Right cardiac atrium (tissue), 5 donors: ENCODE measurements around the gene SAP30. TPM values are rescaled to one million over a fixed set of nuclear protein-coding genes. Genes with fewer than 3 reads are reported as not detected.

ENCODE experiments used
- ATAC-seq, 2 donors: fragments of 200-7000 bp; cut with Tn5 transposase; one replicate each; pipeline versions ENCODE4 v1.8.0 to v1.9.1; 2020; ENCODE audit warnings: moderate library complexity in 2 of 2, mild to moderate bottlenecking in 1 of 2
- DNase-seq, 3 donors: peaks; one replicate each; pipeline ENCODE4 v3.0.0-alpha.2; 2020
- H3K27ac ChIP-seq: one replicate; pipeline ENCODE4 v1.5.1; 2013; ENCODE audit warnings: mild to moderate bottlenecking, low read length, control low read depth, moderate library complexity
- H3K27me3 ChIP-seq: one replicate; pipeline ENCODE4 v1.6.1; 2013; ENCODE audit not compliant: control insufficient read depth, insufficient read depth
- H3K4me1 ChIP-seq: one replicate; pipeline ENCODE4 v1.6.1; 2013; ENCODE audit warnings: low read length; ENCODE audit not compliant: control insufficient read depth, insufficient read depth
- H3K4me3 ChIP-seq: one replicate; pipeline ENCODE4 v1.5.1; 2013; ENCODE audit warnings: low read length, control low read depth
- H3K9me3 ChIP-seq: one replicate; pipeline ENCODE4 v1.6.1; 2013; ENCODE audit warnings: low read length; ENCODE audit not compliant: control insufficient read depth
- WGBS: extraction: QIAGEN DNeasy Blood & Tissue Kit; methylation state at CpG from one replicate; pipeline ENCODE4 v1.1.7; 2013; 5-methylcytosine and 5-hydroxymethylcytosine counted together
- intact Hi-C, 4 donors: fragments of 100-400 bp; cut with DNase I; formaldehyde crosslinking; loops; one replicate each; pipeline versions ENCODE4 v1.11.0 to v1.14.0; 2022 to 2023
- polyA plus RNA-seq: library from polyadenylated mRNA; stranded (reverse); fragments of 200-250 nt; gene quantifications from one replicate; pipeline ENCODE4 v1.2.3, GENCODE V29; 2013
- total RNA-seq, 4 donors: library from RNA; stranded (reverse); fragmentation: NEBNext Ultra II Directional; extraction: Animal tissue kit (Norgen Biotek cat#: 25700); gene quantifications; one replicate each; pipeline ENCODE4 v1.2.1, GENCODE V29; 2021
- donor health status: healthy with polysubstance abuse.
- donor health status: DM: no; HTN: yes; CAD: no.
- donor health status: DM: no; HTN: no; CAD: no.
- donor health status: DM: no; HTN: yes; CAD: no; lungs with severe emphysema.
- donor health status: DM: yes; HTN: yes; CAD: no.

SAP30 gene
- total and polyA plus RNA-seq, 5 donors: 18.8 to 23.7 (median 20.1) TPM

- Histone ChIP-seq H3K27ac (no peak overlapping the region), H3K27me3 (no peaks in the 10 kb centered on the region), H3K9me3 (no peaks in the 10 kb centered on the region), H3K4me3 (no peak overlapping the region), H3K4me1 (no peaks in the 10 kb centered on the region)
- no peak for DNase-seq
- ATAC-seq: peak in 1 of 2 donors; percentile 27
- intact Hi-C loops: no loop called here
Observed at GRCh38 chr4:173398220-173398619, 27.5 kb downstream of the SAP30 start.

DNA sequence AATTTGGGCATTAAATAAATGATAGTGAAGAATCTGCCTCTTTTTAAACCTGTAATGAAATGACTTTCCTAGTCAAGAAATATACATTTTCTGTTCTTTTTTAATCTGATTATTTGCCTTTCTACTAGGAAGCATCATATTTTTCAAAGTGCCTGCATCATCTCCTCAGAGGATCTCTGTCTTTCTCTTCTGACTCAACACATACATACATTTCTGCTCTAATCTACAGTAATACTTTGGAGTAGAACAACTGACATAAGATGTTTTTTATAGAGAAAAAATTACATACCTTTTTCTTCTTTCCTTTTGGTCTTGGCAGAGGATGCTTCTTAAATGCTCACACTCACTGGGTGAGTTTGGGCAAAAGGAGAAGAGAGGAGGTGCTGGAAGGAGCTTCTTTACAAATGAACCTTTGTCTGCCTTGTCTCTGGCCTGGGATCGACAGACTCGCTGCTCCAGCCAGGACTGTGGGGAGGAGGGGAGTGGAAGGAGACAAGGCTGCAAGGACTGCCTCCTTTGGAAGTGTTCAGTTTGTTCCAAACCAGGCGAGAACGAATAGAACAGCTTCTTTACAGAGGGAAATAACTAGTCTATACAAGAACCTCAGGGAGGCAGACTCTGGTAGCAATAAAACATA is 28.1 kb downstream of the SAP30 start, which contains the start of gene SCRG1:
Gene SCRG1, minus strand, starts transcription at position 338 of the 637 bp plus-strand sequence. CDS start 7,702 bp downstream, outside the sequence.
- H3K27ac ChIP-seq: no peak within 1 kb of the TSS
- DNase-seq (peak; percentile 50 to 78 (median 70)), ATAC-seq (peak; percentile 76 to 97)
- H3K27me3 ChIP-seq: no peaks in the 10 kb centered on the region
- no peaks in the 10 kb centered on the region for H3K9me3 ChIP-seq
- H3K4me3 ChIP-seq: no peak within 1 kb of the TSS
- 40% methylated on average over 4 of the region's 4 CpGs for WGBS
- H3K4me1 ChIP-seq: no peaks in the 10 kb centered on the region
- intact Hi-C loops: no loop called here

GRCh38 chr4:173401063-173401462 is 30.3 kb downstream of the SAP30 start:
- H3K4me1 ChIP-seq: no peaks in the 10 kb centered on the region
- H3K4me3 ChIP-seq: no peak overlapping the region
- DNase-seq (no peak), ATAC-seq (no peak)
- intact Hi-C loops: no loop called here
- no peak overlapping the region for H3K27ac ChIP-seq
- H3K9me3 ChIP-seq: no peaks in the 10 kb centered on the region
- 95% methylated on average over 4 of the region's 4 CpGs for WGBS
- H3K27me3 ChIP-seq: no peaks in the 10 kb centered on the region

- WGBS: 83% methylated on average over 2 of the region's 2 CpGs
- Histone ChIP-seq H3K4me1 (no peaks in the 10 kb centered on the region), H3K4me3 (no peak overlapping the region), H3K27me3 (no peaks in the 10 kb centered on the region), H3K27ac (no peak overlapping the region), H3K9me3 (no peaks in the 10 kb centered on the region)
- intact Hi-C loops: no loop called here
- DNase-seq (no peak), ATAC-seq (no peak)
Observed at GRCh38 chr4:173403051-173403450, 32.3 kb downstream of the SAP30 start.

DNA sequence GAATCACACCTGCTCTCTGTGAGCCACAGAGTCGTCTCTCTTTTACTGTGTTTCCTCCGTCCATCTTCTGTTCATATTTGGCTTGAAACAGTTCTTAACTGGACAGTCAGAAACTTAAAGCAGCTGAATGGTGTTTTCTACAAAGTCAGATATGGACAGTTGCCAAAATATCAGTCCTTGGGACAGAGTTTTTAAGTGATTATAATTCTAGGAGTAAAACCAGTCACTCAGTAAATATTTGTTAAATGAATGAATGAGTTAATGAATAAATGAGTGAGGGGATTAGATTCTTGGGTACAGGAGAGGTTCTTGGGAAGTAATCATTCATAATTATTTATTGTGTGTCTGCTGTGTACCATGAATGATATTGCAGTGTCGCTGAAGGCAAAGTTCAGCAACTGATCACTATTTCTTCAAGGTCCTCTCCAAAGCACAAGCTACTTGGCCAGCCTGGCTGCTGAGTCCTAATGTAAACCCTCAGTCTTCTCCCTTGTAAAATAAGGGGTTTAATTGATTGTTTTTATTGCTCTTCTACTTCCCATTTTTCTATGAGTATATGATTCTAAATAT is 33.6 kb downstream of the SAP30 start:
- Histone ChIP-seq H3K27me3 (no peaks in the 10 kb centered on the region), H3K4me3 (no peak overlapping the region), H3K9me3 (no peaks in the 10 kb centered on the region), H3K27ac (no peak overlapping the region), H3K4me1 (no peaks in the 10 kb centered on the region)
- 92% methylated on average over 3 of the region's 3 CpGs for WGBS
- DNase-seq (no peak), ATAC-seq (no peak)
- intact Hi-C loops: no loop called here

GRCh38 chr4:173405840-173406606 is 35.3 kb downstream of the SAP30 start:
- DNase-seq (no peak), ATAC-seq (no peak)
- H3K27ac ChIP-seq: no peak overlapping the region
- no peaks in the 10 kb centered on the region for H3K9me3 ChIP-seq
- intact Hi-C loops: no loop called here
- WGBS: 93% methylated on average over 4 of the region's 4 CpGs
- H3K4me3 ChIP-seq: no peak overlapping the region
- H3K4me1 ChIP-seq: peaks cover 6% of the 10 kb centered on the region
- H3K27me3 ChIP-seq: no peaks in the 10 kb centered on the region

DNA sequence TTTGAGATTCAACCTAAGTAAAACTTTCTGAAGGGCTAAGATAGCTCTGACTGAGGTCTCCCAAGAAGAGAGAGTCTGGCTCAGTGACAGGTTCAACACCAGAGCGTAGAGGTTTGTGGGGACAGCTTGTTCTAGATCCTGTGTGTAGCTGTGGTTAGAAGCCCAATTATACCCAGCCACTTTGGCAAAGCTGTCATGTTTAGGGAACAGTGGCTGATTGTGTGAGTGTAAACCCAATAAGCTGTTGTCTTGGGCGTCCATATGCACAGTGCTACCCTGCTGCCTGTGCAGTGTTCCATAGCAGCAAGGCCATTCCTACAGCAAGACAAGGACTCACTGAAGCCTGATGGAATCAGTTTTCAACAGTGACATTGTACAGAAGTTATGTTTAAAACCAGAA is 39.3 kb downstream of the SAP30 start:
- Histone ChIP-seq H3K27ac (peak overlapping the region; percentile 57), H3K4me3 (no peak overlapping the region), H3K4me1 (peaks cover 10% of the 10 kb centered on the region), H3K27me3 (no peaks in the 10 kb centered on the region), H3K9me3 (no peaks in the 10 kb centered on the region)
- DNase-seq: no peak
- WGBS: 40% methylated on average over 2 of the region's 2 CpGs
- intact Hi-C loops: loop anchor here in 2 of 4 donors (10.0 kb wide), 2 partner anchors 85 to 385 kb away; no protein-coding TSS in a partner anchor
- ATAC-seq: peak; percentile 68 to 71

DNA sequence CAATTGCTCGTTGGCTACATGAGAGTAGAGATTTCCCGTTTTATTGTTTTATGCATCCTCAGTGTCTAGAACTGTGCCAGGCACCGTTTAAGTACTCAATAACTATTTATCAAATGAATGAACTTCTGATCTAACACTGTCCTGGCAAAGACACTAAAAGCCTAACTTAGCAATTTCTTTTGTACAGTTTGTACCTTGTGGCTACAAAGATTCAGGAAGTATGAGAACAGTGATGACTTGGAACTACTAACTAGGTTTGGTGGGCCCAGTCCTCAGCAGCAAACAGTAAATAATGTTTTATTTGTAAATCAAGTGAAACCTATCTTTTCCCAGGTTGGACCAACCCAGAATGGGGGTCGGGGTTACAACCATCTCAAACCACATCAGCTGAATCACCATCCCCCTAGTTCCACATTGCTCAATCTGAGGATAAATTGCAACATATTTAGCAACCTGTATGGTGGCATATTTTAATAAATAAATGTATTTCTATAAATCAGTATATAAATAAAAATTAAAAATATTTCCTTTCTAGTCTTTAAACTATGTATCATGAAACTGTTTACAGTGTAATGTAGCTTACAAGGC is 40.4 kb downstream of the SAP30 start:
- peaks cover 10% of the 10 kb centered on the region for H3K4me1 ChIP-seq
- no peak overlapping the region for H3K4me3 ChIP-seq
- no peaks in the 10 kb centered on the region for H3K9me3 ChIP-seq
- WGBS: 55% methylated on average over 4 of the region's 4 CpGs
- DNase-seq (no peak), ATAC-seq (peak in 1 of 2 donors; percentile 10)
- H3K27me3 ChIP-seq: no peaks in the 10 kb centered on the region
- H3K27ac ChIP-seq: peak overlapping the region; percentile 75
- intact Hi-C loops: loop anchor here in 2 of 4 donors (10.0 kb wide), 2 partner anchors 84 to 386 kb away; no protein-coding TSS in a partner anchor

- intact Hi-C loops: loop anchor here in 2 of 4 donors (10.0 kb wide), 2 partner anchors 82 to 388 kb away; no protein-coding TSS in a partner anchor
- peaks cover 10% of the 10 kb centered on the region for H3K4me1 ChIP-seq
- no peaks in the 10 kb centered on the region for H3K27me3 ChIP-seq
- ATAC-seq (no peak), DNase-seq (no peak)
- H3K9me3 ChIP-seq: no peaks in the 10 kb centered on the region
- WGBS: 56% methylated on average over 1 of the region's 1 CpG
- no peak overlapping the region for H3K4me3 ChIP-seq
- no peak overlapping the region for H3K27ac ChIP-seq
Observed at GRCh38 chr4:173413036-173413435, 42.3 kb downstream of the SAP30 start.

DNA sequence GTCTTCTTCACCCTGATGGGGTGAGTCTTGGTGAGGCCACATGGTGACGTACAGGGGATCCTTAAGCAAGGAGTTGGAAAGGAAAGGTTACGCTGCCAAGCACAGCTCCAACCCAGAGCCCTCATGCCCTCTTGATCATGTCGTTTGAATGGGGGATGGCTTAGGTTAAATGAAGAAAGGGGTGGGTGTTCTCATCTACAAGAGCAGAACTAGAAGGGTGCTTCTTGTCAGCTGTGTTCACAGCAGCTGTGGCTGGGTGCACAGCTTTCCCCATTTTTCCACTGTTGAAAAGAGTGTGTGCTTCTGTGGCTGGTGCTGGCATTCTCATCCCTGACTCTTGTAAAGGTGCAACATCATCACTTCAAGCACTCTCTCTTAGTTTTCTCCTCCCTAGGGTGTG is 43.7 kb downstream of the SAP30 start:
- Histone ChIP-seq H3K27ac (no peak overlapping the region), H3K4me1 (peaks cover 10% of the 10 kb centered on the region), H3K4me3 (no peak overlapping the region), H3K27me3 (no peaks in the 10 kb centered on the region), H3K9me3 (no peaks in the 10 kb centered on the region)
- DNase-seq (no peak), ATAC-seq (no peak)
- intact Hi-C loops: loop anchor here in 2 of 4 donors (10.0 kb wide), 2 partner anchors 80 to 390 kb away; no protein-coding TSS in a partner anchor
- WGBS: 85% methylated on average over 3 of the region's 3 CpGs
